HG03103 (cell line): ENCODE results near the gene EEFSEC.
"Not testable (repeated sequence)": the region's sequence is repeated elsewhere in the genome, so short reads cannot be mapped to it uniquely, and the experiment has no call there.

Experiments used
- ATAC-seq: cut with Tn5 transposase; IDR thresholded peaks from one replicate; pipeline ENCODE4 v1.9.1; 2021; ENCODE audit warnings: low read depth; ENCODE audit not compliant: unreplicated experiment

The EEFSEC gene

GRCh38 chr3:128152419-128153155 is 694 bp upstream of the EEFSEC start:
- no peak for ATAC-seq

- ATAC-seq: not testable (repeated sequence)
Observed at GRCh38 chr3:128154354-128154753, 1.1 kb downstream of the EEFSEC start.

GRCh38 chr3:128155616-128156360 is 2.5 kb downstream of the EEFSEC start:
- no peak for ATAC-seq

GRCh38 chr3:128160661-128161060 is 7.4 kb downstream of the EEFSEC start:
- ATAC-seq: no peak

GRCh38 chr3:128163432-128163831 is 10.2 kb downstream of the EEFSEC start:
- no peak for ATAC-seq

- no peak for ATAC-seq
Observed at GRCh38 chr3:128166971-128167453, 13.7 kb downstream of the EEFSEC start.

- ATAC-seq: no peak
Observed at GRCh38 chr3:128167646-128167972, 14.3 kb downstream of the EEFSEC start.

- no peak for ATAC-seq
Observed at GRCh38 chr3:128167973-128168674, 14.8 kb downstream of the EEFSEC start.

- ATAC-seq: no peak
Observed at GRCh38 chr3:128168836-128169235, 15.6 kb downstream of the EEFSEC start.

GRCh38 chr3:128170866-128171516 is 17.7 kb downstream of the EEFSEC start:
- ATAC-seq: no peak

- ATAC-seq: no peak
Observed at GRCh38 chr3:128173200-128173599, 19.9 kb downstream of the EEFSEC start.

- no peak for ATAC-seq
Observed at GRCh38 chr3:128173849-128174248, 20.6 kb downstream of the EEFSEC start.

- ATAC-seq: no peak
Observed at GRCh38 chr3:128174675-128175590, 21.7 kb downstream of the EEFSEC start.

- ATAC-seq: no peak
Observed at GRCh38 chr3:128175768-128176167, 22.5 kb downstream of the EEFSEC start.

GRCh38 chr3:128176276-128176833 is 23.1 kb downstream of the EEFSEC start:
- no peak for ATAC-seq

- no peak for ATAC-seq
Observed at GRCh38 chr3:128177865-128178264, 24.6 kb downstream of the EEFSEC start.

GRCh38 chr3:128178782-128179483 is 25.7 kb downstream of the EEFSEC start:
- no peak for ATAC-seq

- no peak for ATAC-seq
Observed at GRCh38 chr3:128179484-128179819, 26.2 kb downstream of the EEFSEC start.

GRCh38 chr3:128180436-128180835 is 27.2 kb downstream of the EEFSEC start:
- ATAC-seq: no peak
